Activated CD8-positive, alpha-beta T cell treated with anti-CD3 and anti-CD28 coated beads, Interleukin-2, amount 10 ng/mL, durations not matched to agents 7 days and 5 days (primary cell): ENCODE results near the gene PRKG1. TPM values are rescaled to one million over a fixed set of nuclear protein-coding genes. Genes with fewer than 3 reads are reported as not detected.

Experiments used
- ATAC-seq: fragments of 150-1000 bp; cut with Tn5 transposase; one replicate; pipeline ENCODE4 v1.10.0; 2021; ENCODE audit warnings: moderate library complexity
- CTCF ChIA-PET: fragments of 350-600 bp; sonication (Branson Sonifier 250); formaldehyde crosslinking; loops from one replicate; lab custom pipeline; 2021; ENCODE audit warnings: antibody characterized with exemption; lab: Charles Lee
- POLR2A ChIA-PET: fragments of 350-600 bp; sonication (Branson Sonifier 250); formaldehyde crosslinking; loops from one replicate; lab custom pipeline; 2021; ENCODE audit warnings: antibody characterized with exemption; lab: Charles Lee
- DNase-seq: peaks from one replicate; pipeline ENCODE4 v3.0.0-alpha.2; 2020
- H3K27ac Mint-ChIP-seq: one replicate; pipeline ENCODE4 v1.8.0; 2021; ENCODE audit warnings: mild to moderate bottlenecking, mixed read lengths
- H3K27me3 Mint-ChIP-seq: one replicate; pipeline ENCODE4 v1.8.0; 2021; ENCODE audit warnings: low read depth, mixed read lengths
- H3K36me3 Mint-ChIP-seq: one replicate; pipeline ENCODE4 v1.8.0; 2021; ENCODE audit warnings: low read depth, mixed read lengths
- H3K4me1 Mint-ChIP-seq: one replicate; pipeline ENCODE4 v1.8.0; 2021; ENCODE audit warnings: low read depth, mixed read lengths
- H3K4me3 Mint-ChIP-seq: one replicate; pipeline ENCODE4 v1.8.0; 2021; ENCODE audit warnings: mild to moderate bottlenecking, mixed read lengths
- H3K9me3 Mint-ChIP-seq: one replicate; pipeline ENCODE4 v1.8.0; 2022; ENCODE audit warnings: mixed read lengths; ENCODE audit not compliant: insufficient read depth
- total RNA-seq, 2 experiments: library from RNA; stranded (reverse); gene quantifications; one replicate each; pipeline ENCODE4 v1.2.3, GENCODE V29; 2021

Gene PRKG1
- total RNA-seq, 2 experiments from 2014 or later = not detected

- POLR2A ChIA-PET = no interaction called here
- ATAC-seq = no peak
- Mint-ChIP-seq H3K36me3 (no peaks in the 10 kb centered on the region), H3K27ac (no peak overlapping the region), H3K9me3 (no peaks in the 10 kb centered on the region), H3K4me1 (peaks cover 5% of the 10 kb centered on the region), H3K4me3 (no peak overlapping the region), H3K27me3 (peaks cover 37% of the 10 kb centered on the region)
- DNase-seq = no peak
- CTCF ChIA-PET = no interaction called here
Measured at GRCh38 chr10:52314822-52315552, 1240.7 kb downstream of the PRKG1 start.

- H3K4me3 Mint-ChIP-seq = no peak overlapping the region
- no peak for ATAC-seq
- H3K27me3 Mint-ChIP-seq = peaks cover 33% of the 10 kb centered on the region
- H3K27ac Mint-ChIP-seq = no peak overlapping the region
- ChIA-PET CTCF (no interaction called here), POLR2A (no interaction called here)
- H3K9me3 Mint-ChIP-seq = no peaks in the 10 kb centered on the region
- peaks cover 5% of the 10 kb centered on the region for H3K4me1 Mint-ChIP-seq
- no peak for DNase-seq
- no peaks in the 10 kb centered on the region for H3K36me3 Mint-ChIP-seq
Measured at GRCh38 chr10:52316001-52316400, 1241.7 kb downstream of the PRKG1 start.

DNA sequence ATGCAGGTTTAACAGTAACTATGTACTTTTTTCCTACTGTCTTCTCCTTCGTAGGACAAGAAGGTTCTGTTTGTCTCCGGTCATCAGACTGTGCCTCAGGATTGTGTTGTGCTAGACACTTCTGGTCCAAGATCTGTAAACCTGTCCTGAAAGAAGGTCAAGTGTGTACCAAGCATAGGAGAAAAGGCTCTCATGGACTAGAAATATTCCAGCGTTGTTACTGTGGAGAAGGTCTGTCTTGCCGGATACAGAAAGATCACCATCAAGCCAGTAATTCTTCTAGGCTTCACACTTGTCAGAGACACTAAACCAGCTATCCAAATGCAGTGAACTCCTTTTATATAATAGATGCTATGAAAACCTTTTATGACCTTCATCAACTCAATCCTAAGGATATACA, 1242.2 kb downstream of the PRKG1 start:
- CTCF ChIA-PET = no interaction called here
- no peaks in the 10 kb centered on the region for H3K9me3 Mint-ChIP-seq
- no peak overlapping the region for H3K4me3 Mint-ChIP-seq
- POLR2A ChIA-PET = no interaction called here
- ATAC-seq = no peak
- H3K4me1 Mint-ChIP-seq = peaks cover 5% of the 10 kb centered on the region
- peaks cover 30% of the 10 kb centered on the region for H3K27me3 Mint-ChIP-seq
- H3K36me3 Mint-ChIP-seq = no peaks in the 10 kb centered on the region
- no peak for DNase-seq
- no peak overlapping the region for H3K27ac Mint-ChIP-seq

- Mint-ChIP-seq H3K36me3 (no peaks in the 10 kb centered on the region), H3K27ac (no peak overlapping the region), H3K4me3 (no peak overlapping the region), H3K9me3 (no peaks in the 10 kb centered on the region), H3K27me3 (peaks cover 22% of the 10 kb centered on the region), H3K4me1 (peaks cover 5% of the 10 kb centered on the region)
- ATAC-seq = no peak
- DNase-seq = no peak
- CTCF ChIA-PET = no interaction called here
- POLR2A ChIA-PET = no interaction called here
Measured at GRCh38 chr10:52318136-52318701, 1243.9 kb downstream of the PRKG1 start.

- ChIA-PET CTCF (no interaction called here), POLR2A (no interaction called here)
- Mint-ChIP-seq H3K36me3 (no peaks in the 10 kb centered on the region), H3K27me3 (peaks cover 16% of the 10 kb centered on the region), H3K27ac (no peak overlapping the region), H3K9me3 (no peaks in the 10 kb centered on the region), H3K4me1 (peaks cover 5% of the 10 kb centered on the region), H3K4me3 (no peak overlapping the region)
- DNase-seq (no peak), ATAC-seq (no peak)
Measured at GRCh38 chr10:52318822-52319464, 1244.7 kb downstream of the PRKG1 start.

DNA sequence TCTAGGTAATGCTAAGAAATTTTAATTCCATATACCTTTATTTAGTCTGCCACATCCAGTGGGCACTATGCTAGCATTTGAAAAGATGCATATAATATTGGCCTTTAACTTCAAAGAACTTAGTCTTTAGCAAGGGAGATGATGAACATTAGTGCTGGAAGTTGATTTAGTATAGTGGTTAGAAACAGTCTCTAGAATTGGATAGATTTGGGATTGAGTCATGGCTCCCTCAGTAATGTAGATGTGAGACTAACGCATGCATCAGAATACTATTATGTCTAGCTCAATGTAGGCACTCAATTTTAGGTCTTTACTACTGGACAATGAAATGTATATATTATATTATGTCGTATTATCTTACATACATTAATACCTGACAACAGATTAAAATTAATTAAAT, 1245.6 kb downstream of the PRKG1 start:
- ChIA-PET POLR2A (no interaction called here), CTCF (no interaction called here)
- Mint-ChIP-seq H3K4me3 (no peak overlapping the region), H3K27ac (no peak overlapping the region), H3K36me3 (no peaks in the 10 kb centered on the region), H3K27me3 (peaks cover 10% of the 10 kb centered on the region), H3K9me3 (no peaks in the 10 kb centered on the region), H3K4me1 (no peaks in the 10 kb centered on the region)
- ATAC-seq = no peak
- no peak for DNase-seq

DNA sequence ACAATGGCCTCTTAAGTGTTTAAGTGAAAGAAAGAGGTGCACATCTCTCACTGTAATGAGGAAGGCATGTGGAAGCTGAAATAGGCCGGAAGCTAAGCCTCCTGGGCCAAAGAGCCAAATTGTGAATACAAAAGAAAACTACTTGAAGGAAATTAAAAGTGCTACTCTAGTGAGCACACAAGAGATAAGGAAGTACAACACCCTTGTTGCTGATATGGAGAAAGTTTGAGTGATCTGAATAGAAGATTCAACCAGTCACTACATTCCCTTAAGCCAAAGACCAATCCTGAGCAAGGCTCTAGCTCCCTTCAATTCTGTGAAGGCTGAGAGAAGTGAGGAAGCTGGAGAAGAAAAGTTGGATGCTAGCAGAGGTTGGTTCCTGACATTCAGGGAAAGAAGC, 1248.0 kb downstream of the PRKG1 start:
- Mint-ChIP-seq H3K4me1 (no peaks in the 10 kb centered on the region), H3K9me3 (no peaks in the 10 kb centered on the region), H3K4me3 (no peak overlapping the region), H3K27ac (no peak overlapping the region), H3K36me3 (no peaks in the 10 kb centered on the region), H3K27me3 (no peaks in the 10 kb centered on the region)
- DNase-seq (no peak), ATAC-seq (no peak)
- ChIA-PET CTCF (no interaction called here), POLR2A (no interaction called here)

- no peak overlapping the region for H3K4me3 Mint-ChIP-seq
Measured at GRCh38 chr10:52322936-52323335, 1248.6 kb downstream of the PRKG1 start.

DNA sequence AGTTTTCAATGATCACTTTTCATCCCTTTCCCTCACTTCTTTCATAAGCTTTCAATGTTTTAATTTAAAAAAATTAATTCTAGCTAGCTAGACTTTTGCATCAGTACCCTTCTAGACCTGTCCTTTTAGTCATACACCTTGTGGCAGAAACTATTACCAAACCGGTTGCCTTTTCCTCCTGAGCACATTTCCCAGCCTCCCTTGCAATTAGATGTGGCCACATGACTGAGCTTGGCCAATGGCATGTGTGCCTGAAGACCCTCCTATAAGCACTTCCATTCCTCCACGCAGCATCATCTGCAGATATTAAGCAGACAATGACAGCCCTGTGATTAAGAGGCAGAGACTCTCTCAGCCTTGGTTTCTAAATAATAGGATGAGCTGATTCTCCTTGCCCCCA, 1252.1 kb downstream of the PRKG1 start:
- Mint-ChIP-seq H3K4me3 (no peak overlapping the region), H3K9me3 (no peaks in the 10 kb centered on the region), H3K27ac (no peak overlapping the region), H3K4me1 (no peaks in the 10 kb centered on the region), H3K27me3 (no peaks in the 10 kb centered on the region), H3K36me3 (no peaks in the 10 kb centered on the region)
- CTCF ChIA-PET = no interaction called here
- ATAC-seq (no peak), DNase-seq (no peak)
- POLR2A ChIA-PET = no interaction called here

More at GRCh38 chr10:52322936-52323335, 1248.6 kb downstream of the PRKG1 start:
- Mint-ChIP-seq H3K4me1 (no peaks in the 10 kb centered on the region), H3K27ac (no peak overlapping the region), H3K27me3 (no peaks in the 10 kb centered on the region), H3K36me3 (no peaks in the 10 kb centered on the region), H3K9me3 (no peaks in the 10 kb centered on the region)
- CTCF ChIA-PET = no interaction called here
- no peak for ATAC-seq
- DNase-seq = no peak
- POLR2A ChIA-PET = no interaction called here

- ATAC-seq = no peak
- CTCF ChIA-PET = no interaction called here
- no peak overlapping the region for H3K27ac Mint-ChIP-seq
Measured at GRCh38 chr10:52331638-52332364, 1257.5 kb downstream of the PRKG1 start.

DNA sequence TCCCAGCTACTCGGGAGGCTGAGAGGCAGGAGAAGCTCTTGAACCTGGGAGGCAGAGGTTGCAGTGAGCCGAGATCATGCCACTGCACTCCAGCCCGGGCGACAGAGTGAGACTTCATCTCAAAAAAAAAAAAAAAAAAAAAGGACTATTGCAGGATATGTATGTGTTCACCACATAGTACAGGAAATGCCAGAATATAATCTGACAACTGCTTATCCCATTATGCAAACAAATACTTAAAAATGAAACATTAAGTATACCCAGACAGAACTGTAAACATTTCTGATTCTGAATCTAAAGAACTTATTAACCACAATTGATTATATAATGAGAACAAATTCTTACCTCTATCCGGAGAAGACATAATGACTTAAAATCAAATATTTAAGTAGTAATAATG, 1258.5 kb downstream of the PRKG1 start:
- POLR2A ChIA-PET = no interaction called here
- ATAC-seq = no peak

More at GRCh38 chr10:52331638-52332364, 1257.5 kb downstream of the PRKG1 start:
- no peaks in the 10 kb centered on the region for H3K36me3 Mint-ChIP-seq
- H3K27me3 Mint-ChIP-seq = no peaks in the 10 kb centered on the region
- DNase-seq = no peak
- no peaks in the 10 kb centered on the region for H3K9me3 Mint-ChIP-seq
- no peak overlapping the region for H3K4me3 Mint-ChIP-seq
- no peaks in the 10 kb centered on the region for H3K4me1 Mint-ChIP-seq
- POLR2A ChIA-PET = no interaction called here

GRCh38 chr10:52334595-52334994, 1260.3 kb downstream of the PRKG1 start:
- H3K36me3 Mint-ChIP-seq = no peaks in the 10 kb centered on the region
- CTCF ChIA-PET = no interaction called here

More for the DNA sequence above, 1258.5 kb downstream of the PRKG1 start:
- H3K4me3 Mint-ChIP-seq = no peak overlapping the region
- H3K27me3 Mint-ChIP-seq = no peaks in the 10 kb centered on the region
- no peaks in the 10 kb centered on the region for H3K9me3 Mint-ChIP-seq
- no peaks in the 10 kb centered on the region for H3K36me3 Mint-ChIP-seq
- no peaks in the 10 kb centered on the region for H3K4me1 Mint-ChIP-seq
- H3K27ac Mint-ChIP-seq = no peak overlapping the region
- CTCF ChIA-PET = no interaction called here
- no peak for DNase-seq

More at GRCh38 chr10:52334595-52334994, 1260.3 kb downstream of the PRKG1 start:
- Mint-ChIP-seq H3K4me3 (no peak overlapping the region), H3K27me3 (no peaks in the 10 kb centered on the region), H3K4me1 (no peaks in the 10 kb centered on the region), H3K9me3 (no peaks in the 10 kb centered on the region), H3K27ac (no peak overlapping the region)
- no peak for DNase-seq
- no peak for ATAC-seq
- POLR2A ChIA-PET = no interaction called here
